Colonic mucosa (tissue), 4 donors: Measurements from ENCODE around the gene PDE9A. TPM values are rescaled to one million over a fixed set of nuclear protein-coding genes. Genes with fewer than 3 reads are reported as not detected.
A peak's percentile ranks its signal among the peaks of the same experiment; 100 is the strongest.

Experiments
- DNase-seq: peaks from one replicate; pipeline ENCODE4 v3.0.0-alpha.2; 2020
- H3K27ac ChIP-seq: fragments of 200-600 bp; one replicate; pipeline ENCODE4 v1.8.0; 2021
- H3K27me3 ChIP-seq: fragments of 200-600 bp; one replicate; pipeline ENCODE4 v1.8.0; 2021
- H3K36me3 ChIP-seq: fragments of 200-600 bp; one replicate; pipeline ENCODE4 v1.8.0; 2021
- H3K4me1 ChIP-seq: fragments of 200-600 bp; one replicate; pipeline ENCODE4 v1.8.0; 2021; ENCODE audit warnings: mild to moderate bottlenecking
- H3K4me3 ChIP-seq: fragments of 200-600 bp; one replicate; pipeline ENCODE4 v1.8.0; 2021
- H3K9ac ChIP-seq, 2 donors: one replicate each; pipeline ENCODE4 v1.7.0; 2013; ENCODE audit warnings: control low read depth in 2 of 2, low read depth in 2 of 2, low read length in 2 of 2
- H3K9me3 ChIP-seq: fragments of 200-600 bp; one replicate; pipeline ENCODE4 v1.8.0; 2021
- intact Hi-C: fragments of 100-400 bp; cut with DNase I; formaldehyde crosslinking; loops from one replicate; pipeline ENCODE4 v1.14.1; 2022
- total RNA-seq, 2 donors: library from RNA; stranded (reverse); fragmentation: NEBNext Ultra II Directional in 1 of 2; extraction: Animal tissue kit (Norgen Biotek cat#: 25700) in 1 of 2; gene quantifications; one replicate each; pipeline ENCODE4 v1.2.1, GENCODE V29; 2021
- TF ChIP-seq, protein P1 (sequence below): fragments of 200-600 bp; IDR thresholded peaks from one replicate; pipeline ENCODE4 v1.8.0; 2022; ENCODE audit warnings: antibody characterized with exemption, mild to moderate bottlenecking
- donor health status: healthy.
- donor health status: DM: no; HTN: no; CAD: no.
- donor health status: DM: no; HTN: no; CAD: no.

PDE9A gene
- total RNA-seq, 2 donors from 2014 or later: 37.5 to 56.0 TPM

DNA sequence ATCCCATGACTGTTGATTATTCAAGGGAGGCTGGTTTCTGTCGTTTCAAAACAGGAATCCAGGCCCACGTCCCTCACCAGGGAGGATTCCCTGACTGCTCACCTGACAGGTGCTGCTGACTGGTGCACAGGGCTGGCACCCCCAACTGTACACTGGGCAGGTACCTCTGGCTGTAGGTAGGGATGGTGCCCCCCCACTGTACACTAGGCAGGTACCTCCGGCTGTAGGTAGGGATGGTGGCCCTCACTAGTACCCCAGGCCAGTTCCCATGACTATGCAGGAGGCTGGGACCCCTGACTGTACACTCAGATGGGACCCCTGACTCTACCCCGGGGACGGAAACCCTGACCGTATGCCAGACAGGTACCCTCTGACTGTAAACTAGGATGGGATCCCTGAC lies 33.6 kb upstream of the PDE9A start:
- H3K4me3 ChIP-seq: no peak overlapping the region
- H3K9me3 ChIP-seq: no peaks in the 10 kb centered on the region
- DNase-seq: no peak
- H3K36me3 ChIP-seq: no peaks in the 10 kb centered on the region
- intact Hi-C loops: no loop called here
- H3K4me1 ChIP-seq: no peaks in the 10 kb centered on the region
- TF ChIP-seq, protein P1, sequence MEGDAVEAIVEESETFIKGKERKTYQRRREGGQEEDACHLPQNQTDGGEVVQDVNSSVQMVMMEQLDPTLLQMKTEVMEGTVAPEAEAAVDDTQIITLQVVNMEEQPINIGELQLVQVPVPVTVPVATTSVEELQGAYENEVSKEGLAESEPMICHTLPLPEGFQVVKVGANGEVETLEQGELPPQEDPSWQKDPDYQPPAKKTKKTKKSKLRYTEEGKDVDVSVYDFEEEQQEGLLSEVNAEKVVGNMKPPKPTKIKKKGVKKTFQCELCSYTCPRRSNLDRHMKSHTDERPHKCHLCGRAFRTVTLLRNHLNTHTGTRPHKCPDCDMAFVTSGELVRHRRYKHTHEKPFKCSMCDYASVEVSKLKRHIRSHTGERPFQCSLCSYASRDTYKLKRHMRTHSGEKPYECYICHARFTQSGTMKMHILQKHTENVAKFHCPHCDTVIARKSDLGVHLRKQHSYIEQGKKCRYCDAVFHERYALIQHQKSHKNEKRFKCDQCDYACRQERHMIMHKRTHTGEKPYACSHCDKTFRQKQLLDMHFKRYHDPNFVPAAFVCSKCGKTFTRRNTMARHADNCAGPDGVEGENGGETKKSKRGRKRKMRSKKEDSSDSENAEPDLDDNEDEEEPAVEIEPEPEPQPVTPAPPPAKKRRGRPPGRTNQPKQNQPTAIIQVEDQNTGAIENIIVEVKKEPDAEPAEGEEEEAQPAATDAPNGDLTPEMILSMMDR: no peak
- no peaks in the 10 kb centered on the region for H3K27me3 ChIP-seq
- H3K27ac ChIP-seq: no peak overlapping the region
- H3K9ac ChIP-seq: no peak overlapping the region

DNA sequence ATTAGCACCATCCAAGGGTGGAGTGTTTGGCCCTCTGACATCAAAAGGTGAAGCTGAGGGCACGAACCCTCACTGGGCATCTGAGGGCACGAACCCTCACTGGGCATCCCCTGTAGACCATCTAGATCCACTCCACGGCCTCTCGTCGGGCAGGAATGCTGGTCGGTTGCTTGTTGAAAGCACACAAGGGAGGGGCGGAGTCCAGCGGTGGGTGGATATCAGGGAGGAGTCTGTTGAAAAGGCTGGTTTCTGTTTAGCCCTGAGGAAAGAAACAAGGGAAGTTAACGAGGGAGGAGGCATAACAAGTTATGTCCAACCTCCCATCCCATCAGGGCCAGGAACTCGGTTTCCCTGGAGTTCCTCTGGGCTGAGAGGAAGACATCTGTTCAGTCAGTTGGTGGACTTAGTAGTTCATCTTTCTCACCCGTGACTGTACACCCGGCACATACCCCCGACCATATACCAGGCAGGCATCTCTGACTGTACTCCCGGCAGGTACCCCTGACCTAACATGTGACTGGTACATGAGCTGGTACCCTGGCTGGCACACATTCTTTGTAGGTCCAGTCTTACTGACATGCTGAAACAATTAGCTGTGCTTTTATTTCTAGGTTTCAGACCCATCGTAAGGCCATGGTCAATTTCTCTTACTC lies 32.1 kb upstream of the PDE9A start:
- peak; percentile 42 for DNase-seq
- no peak overlapping the region for H3K9ac ChIP-seq
- H3K4me3 ChIP-seq: no peak overlapping the region
- TF ChIP-seq, protein P1: no peak
- H3K4me1 ChIP-seq: no peaks in the 10 kb centered on the region
- H3K9me3 ChIP-seq: no peaks in the 10 kb centered on the region
- H3K27me3 ChIP-seq: no peaks in the 10 kb centered on the region
- no peaks in the 10 kb centered on the region for H3K36me3 ChIP-seq
- H3K27ac ChIP-seq: no peak overlapping the region
- intact Hi-C loops: no loop called here

DNA sequence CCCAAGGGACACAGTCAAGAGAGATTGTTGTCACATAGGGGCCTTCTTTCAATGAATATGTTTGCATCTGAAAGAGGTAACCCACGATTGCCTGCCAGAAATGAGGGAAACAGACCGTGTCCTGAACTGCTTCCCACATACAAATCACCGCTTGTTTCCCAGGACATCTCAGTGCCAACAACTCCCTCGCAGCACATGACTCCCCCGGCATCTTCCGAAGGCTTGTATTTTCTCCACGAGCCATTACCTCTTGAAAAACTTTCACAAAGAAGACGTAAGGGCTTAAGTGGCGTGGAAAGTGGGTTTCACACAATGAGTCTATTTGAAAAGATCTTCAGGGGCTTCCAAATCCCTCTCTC lies 31.6 kb upstream of the PDE9A start:
- TF ChIP-seq, protein P1: no peak
- Histone ChIP-seq H3K27ac (no peak overlapping the region), H3K4me1 (no peaks in the 10 kb centered on the region), H3K36me3 (no peaks in the 10 kb centered on the region), H3K9me3 (no peaks in the 10 kb centered on the region), H3K9ac (no peak overlapping the region), H3K27me3 (no peaks in the 10 kb centered on the region), H3K4me3 (no peak overlapping the region)
- intact Hi-C loops: no loop called here
- DNase-seq: no peak

DNA sequence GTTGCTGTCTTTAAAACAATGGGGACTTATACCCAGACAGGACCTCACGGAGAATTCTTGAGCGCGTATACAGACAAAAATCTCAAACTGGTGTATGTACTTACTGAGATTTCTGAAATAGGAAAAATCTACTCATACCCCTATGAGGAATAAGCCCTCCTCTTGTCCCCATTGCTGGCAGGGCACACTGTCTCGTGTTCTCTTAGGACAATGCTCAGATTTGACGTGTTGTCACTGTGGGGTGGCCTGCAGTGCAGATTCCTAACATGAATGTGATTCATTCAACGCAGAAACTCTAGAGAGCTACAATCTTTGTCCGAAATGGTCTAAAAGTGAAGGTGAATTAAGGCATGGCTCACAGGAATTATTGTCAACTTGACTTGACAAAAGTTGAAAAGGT lies 31.1 kb upstream of the PDE9A start:
- Histone ChIP-seq H3K4me3 (no peak overlapping the region), H3K27me3 (no peaks in the 10 kb centered on the region), H3K9me3 (no peaks in the 10 kb centered on the region), H3K9ac (no peak overlapping the region), H3K4me1 (no peaks in the 10 kb centered on the region), H3K27ac (no peak overlapping the region), H3K36me3 (no peaks in the 10 kb centered on the region)
- TF ChIP-seq, protein P1: no peak
- no peak for DNase-seq
- intact Hi-C loops: no loop called here

DNA sequence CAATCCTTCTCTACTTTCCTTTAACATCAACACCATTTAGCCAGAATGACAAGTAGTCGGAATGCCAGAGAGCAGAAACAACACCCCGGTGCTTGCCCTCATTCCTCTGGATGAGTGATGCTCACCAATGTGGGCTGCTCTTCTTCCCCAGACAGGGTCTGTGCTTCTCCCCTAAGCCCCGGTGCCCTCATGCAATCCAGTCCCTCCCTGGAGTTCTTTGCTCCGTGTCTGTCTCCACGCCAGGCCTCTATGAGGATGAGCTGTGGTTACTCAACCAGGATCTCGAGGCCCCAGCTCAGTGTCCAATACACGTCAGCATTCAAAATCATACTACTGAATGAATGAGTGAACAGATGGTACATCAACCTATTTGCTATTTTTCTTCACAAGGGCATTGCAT lies 29.7 kb upstream of the PDE9A start:
- Histone ChIP-seq H3K4me3 (no peak overlapping the region), H3K27me3 (no peaks in the 10 kb centered on the region), H3K27ac (no peak overlapping the region), H3K4me1 (no peaks in the 10 kb centered on the region), H3K9me3 (no peaks in the 10 kb centered on the region), H3K36me3 (no peaks in the 10 kb centered on the region), H3K9ac (no peak overlapping the region)
- intact Hi-C loops: no loop called here
- no peak for DNase-seq
- TF ChIP-seq, protein P1: no peak
